ENCODE results near the gene LAMA2. TPM values are rescaled to one million over a fixed set of nuclear protein-coding genes. Genes with fewer than 3 reads are reported as not detected.

LAMA2 gene
- total and polyA plus RNA-seq, 2 of the 8 experiments (the other 6 are each of a cell fraction or from before 2014, with no cell fraction given), result 1.3 to 3.8 TPM

GRCh38 chr6:129494099-129494498, 611.2 kb downstream of the LAMA2 start (continued):
- TF ChIP-seq CHD7 (IDR thresholded peaks at IDR 0.05; ENCODE audit: insufficient replicate concordance, low read length) (no peak), TBP (IDR thresholded peaks at IDR 0.05; ENCODE audit: low read depth, low read length) (no peak), RXRA (IDR thresholded peaks at IDR 0.05; ENCODE audit: insufficient read depth, low read depth, low read length) (no peak)
